Measurements from ENCODE around the gene TMEM236.
"Not testable (repeated sequence)": the region's sequence is repeated elsewhere in the genome, so short reads cannot be mapped to it uniquely, and the experiment has no call there.

Gene TMEM236

GRCh38 chr10:17751781-17752445 is at the start of gene TMEM236:
Gene TMEM236 (plus strand): TSS chr10:17752201. CDS start chr10:17752296, 95 bp downstream.
- no peak for DNase-seq

DNA sequence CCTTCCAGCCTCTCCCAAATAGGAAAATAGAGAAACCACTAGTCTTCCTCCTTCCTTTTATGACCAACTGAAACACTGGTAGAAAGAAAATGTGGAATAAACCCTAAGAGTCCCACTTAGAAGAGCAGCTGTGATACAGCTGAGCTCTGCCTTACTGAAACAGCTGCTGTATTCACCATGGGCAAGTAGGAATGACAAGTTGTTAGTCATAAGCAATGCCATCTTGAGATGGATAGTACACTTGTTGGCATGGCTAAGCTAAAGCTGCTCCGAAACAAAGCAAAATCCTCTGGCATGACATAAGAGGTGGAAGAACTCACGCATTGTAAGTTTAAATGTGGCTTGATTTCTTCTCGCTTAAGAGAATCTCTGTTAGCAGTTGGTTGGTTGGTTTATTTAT is 48.3 kb upstream of the TMEM236 start:
- DNase-seq = no peak

DNA sequence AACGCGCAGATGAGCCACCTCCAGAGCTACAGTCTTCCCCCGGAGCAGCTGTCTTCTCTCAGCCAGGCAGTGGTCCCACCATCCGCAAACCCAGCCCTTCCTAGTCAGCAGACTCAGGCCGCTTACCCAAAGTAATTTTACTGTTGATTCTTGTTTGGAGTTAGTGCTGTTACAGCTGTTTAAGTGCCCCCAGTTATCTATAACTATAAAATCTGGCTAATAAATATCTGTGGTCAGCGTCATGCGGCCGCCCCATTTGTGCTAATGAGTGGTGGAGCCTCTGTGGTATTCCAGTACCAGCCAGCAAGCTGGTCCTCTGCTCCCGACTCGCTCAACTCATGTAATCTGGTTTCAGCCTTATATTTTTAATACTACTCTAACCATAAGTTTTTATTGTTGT is 43.2 kb upstream of the TMEM236 start:
- DNase-seq = no peak

- DNase-seq = no peak
Observed at GRCh38 chr10:17709492-17709891, 42.5 kb upstream of the TMEM236 start.

GRCh38 chr10:17710181-17710580 is 41.8 kb upstream of the TMEM236 start:
- no peak for DNase-seq

DNA sequence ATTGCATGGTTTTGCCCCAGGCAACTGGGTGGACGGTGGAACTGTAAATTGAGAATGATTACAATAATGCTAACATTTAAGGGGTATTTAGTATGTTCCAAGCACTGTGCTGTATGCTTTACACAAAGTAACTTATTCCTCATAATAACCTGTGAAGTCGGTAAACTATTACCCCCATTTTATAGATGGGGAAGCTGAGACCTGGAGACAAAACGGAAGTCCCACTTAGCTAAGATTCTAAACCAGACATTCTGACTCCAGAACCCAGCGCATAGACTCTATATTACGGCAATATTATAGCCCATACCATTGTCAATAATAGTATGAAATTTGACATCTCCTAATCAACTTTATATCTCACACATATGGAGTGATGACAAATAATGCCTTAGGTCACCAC is 39.9 kb upstream of the TMEM236 start:
- no peak for DNase-seq

DNA sequence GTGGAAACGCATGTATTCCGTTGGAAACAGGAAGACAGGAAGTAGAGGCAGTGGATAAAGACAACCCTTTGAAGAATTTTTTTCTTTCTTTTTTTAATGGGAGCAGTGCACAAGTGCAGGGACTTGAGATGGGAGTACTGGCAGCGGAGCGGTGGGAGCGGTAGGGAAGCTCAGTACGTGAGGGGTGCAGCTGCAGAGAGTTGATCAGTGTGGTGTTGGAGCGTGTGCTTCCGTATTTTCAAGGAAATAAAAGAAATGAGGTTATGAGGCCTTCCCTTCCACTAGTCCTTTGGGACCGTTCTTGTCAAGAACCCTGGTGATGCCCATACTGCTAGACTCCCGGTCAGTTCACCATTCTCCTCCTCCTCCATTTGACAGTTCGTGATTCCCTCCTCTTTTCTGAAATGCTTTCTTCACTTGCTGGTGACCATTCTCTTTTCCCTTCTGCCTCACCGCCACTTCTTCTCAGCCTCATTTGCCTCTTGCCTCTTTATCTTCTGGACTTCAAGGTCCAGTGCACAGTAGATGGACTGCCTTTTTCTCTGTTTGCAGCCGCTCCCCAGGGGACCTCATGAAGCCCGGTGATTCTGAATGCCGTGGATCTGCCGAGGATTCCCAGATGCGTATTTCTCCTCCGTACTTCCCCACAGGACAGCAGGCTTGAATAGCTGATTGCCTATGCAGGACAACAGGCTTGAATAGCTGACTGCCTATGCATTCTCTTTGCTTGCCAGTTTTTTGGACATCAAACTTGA is 39.1 kb upstream of the TMEM236 start:
- DNase-seq = no peak

DNA sequence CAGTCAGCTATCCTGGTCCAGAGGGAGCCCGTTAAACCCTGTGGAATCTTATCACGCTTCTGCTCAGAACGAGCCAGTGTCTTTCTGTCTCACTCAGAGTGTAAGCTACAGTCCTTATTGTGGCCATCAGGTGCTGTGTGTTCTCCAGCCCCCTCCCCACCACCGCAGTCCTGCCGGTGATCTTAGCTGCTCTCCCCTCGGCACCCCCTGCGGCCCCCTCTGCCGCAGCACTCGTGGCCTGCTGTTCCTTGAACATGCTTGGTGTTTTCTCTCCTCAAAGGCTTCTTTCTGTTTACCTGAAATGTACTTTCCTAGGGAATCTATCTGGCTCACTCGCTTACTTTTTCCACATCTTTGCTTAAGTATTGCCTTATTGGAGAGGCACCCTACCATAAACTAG is 38.2 kb upstream of the TMEM236 start:
- no peak for DNase-seq

GRCh38 chr10:17716161-17716560 is 35.8 kb upstream of the TMEM236 start:
- DNase-seq = no peak

DNA sequence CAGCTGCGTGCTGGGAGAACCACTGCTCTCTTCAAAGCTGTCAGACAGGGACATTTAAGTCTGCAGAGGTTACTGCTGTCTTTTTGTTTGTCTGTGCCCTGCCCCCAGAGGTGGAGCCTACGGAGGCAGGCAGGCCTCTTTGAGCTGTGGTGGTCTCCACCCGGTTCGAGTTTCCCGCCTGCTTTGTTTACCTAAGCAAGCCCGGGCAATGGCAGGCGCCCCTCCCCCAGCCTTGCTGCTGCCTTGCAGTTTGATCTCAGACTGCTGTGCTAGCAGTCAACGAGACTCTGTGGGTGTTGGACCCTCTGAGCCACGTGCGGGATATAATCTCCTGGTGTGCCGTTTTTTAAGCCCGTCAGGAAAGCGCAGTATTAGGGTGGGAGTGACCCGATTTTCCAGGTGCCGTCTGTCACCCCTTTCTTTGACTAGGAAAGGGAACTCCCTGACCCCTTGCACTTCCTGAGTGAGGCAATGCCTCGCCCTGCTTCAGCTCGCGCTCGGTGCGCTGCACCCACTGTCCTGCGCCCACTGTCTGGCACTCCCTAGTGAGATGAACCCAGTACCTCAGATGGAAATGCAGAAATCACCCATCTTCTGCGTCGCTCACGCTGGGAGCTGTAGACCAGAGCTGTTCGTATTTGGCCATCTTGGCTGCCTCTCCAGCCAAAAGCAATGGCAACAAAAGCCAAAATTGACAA is 29.5 kb upstream of the TMEM236 start:
- DNase-seq = not testable (repeated sequence)

- DNase-seq = no peak
Observed at GRCh38 chr10:17725703-17726102, 26.3 kb upstream of the TMEM236 start.

- DNase-seq = no peak
Observed at GRCh38 chr10:17729630-17730029, 22.4 kb upstream of the TMEM236 start.

GRCh38 chr10:17730667-17731066 is 21.3 kb upstream of the TMEM236 start:
- DNase-seq = no peak

- DNase-seq = no peak
Observed at GRCh38 chr10:17731331-17732020, 20.5 kb upstream of the TMEM236 start.

- DNase-seq = no peak
Observed at GRCh38 chr10:17733620-17734019, 18.4 kb upstream of the TMEM236 start.

DNA sequence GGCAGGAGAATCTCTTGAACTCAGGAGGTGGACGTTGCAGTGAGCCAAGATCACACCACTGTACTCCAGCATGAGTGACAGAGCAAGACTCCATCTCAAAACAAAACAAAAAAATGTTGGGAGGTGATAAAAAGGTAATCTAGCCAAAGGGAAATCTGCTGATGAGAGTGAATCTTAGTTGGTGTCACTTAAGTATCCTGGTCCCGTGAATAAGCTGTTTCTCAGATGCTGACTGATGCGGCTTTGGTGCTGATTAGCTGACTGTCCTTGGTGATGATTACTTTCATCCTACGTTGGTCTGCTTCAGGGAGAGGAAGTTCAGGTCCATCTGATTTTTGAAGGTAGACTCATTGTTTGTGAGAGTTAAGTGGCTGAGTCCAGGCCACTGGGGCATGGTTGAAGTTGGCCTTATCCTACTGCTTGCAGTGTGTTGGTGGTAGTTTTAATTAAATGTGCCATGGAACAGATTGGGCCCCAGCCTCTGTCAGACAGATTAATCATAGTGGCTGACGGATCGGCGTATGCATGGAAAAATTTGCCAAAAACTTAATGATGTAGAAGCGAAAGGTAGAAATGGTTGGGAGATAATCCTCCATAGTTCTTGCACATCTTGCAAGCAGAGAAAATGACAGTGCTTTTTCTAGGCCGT is 17.4 kb upstream of the TMEM236 start:
- DNase-seq = no peak

DNA sequence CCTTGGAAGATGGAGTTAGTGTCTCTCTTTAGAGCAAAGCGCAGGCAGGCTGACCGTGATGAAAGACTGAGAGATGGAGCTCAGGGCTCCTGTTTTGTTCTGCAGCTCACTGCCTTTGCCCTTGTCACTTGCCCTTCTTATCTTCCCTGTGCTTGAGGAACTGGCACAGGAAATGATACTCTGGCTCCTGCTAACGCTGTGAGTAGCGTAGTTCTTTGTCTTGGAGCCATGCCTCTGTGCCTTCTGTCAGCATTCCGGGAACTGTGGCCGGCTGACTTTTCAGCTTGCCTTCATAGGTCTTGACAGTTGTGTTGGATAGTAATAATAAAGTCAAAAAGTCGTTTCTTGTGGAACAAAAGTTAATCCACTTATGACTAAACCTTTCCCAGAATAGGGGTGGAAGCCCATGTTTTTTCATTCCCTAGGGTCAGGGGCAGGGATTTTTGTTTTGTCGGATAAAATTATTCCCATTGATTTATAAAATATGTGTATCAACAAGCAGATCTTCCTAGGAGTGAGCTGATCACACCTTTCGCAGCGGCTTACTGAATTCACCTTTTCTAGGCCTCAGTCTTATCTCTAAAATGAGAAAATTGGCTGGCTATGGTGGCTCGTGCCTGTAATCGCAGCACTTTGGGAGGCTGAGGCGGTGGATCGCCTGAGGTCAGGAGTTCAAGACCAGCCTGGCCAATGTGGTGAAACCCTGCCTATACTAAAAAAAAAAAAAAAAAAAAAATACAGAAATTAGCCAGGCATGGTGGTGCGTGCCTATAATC is 16.6 kb upstream of the TMEM236 start:
- no peak for DNase-seq

DNA sequence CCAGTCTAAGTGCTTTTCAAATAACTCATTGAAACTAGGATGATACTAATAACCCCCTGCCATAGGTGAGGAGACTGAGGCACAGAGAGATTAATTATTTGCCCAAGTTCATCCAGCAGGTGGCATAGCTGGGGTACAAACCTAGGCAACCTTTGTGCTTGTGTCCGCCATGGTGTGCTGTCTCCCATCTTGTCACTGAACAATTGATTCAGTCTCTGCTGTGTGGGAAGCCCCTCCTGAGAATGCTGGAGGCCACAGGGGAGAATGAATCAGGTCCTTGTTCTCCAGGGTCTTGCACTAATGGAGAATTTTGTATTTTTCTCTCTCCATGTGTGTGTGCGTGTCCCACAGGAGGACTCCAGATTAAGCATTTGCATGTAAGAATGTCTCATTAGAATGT is 15.8 kb upstream of the TMEM236 start:
- no peak for DNase-seq

DNA sequence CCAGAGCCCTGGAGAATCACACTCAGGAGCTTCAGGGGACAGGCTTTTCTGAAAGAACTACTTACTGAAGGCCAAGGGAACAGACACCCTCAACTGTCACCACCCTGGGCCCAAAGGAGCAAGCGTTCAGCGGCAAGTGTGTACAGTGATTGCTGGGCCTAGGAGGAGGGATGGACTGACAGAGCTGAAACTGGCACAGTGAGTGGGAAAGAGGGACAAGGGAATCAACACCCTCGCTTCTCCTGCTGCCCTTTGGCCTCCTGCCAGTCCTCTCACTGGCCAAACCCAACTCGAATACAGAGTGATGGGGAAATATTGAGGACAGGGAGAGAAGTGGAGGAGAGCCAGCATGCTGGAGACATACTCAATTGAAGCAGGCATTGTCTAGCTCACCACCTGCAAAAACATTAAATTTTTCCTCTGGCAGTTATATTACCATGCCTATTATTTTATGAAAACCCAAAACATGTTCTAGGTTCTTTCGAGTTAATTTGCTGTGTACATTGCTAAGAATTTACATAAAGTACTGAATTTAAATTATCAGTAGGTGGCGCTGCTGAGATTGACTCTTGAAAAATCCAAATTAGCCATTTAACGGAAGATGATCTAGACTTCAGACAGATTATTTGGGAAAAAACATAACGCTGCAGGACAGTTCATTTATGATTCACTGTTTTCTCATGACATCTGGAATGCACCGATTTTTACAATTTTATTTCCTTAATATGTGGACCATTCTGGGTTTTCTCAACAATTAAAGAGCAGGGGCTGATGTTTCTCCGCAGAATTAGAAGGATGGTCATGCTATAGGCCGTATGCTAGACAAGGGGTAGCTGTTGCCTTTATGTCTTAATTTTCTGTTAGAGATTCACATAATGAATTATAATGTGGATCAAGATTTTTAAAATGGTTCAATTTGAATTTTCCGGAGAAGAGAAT is 14.7 kb upstream of the TMEM236 start:
- no peak for DNase-seq

GRCh38 chr10:17740668-17741067 is 11.3 kb upstream of the TMEM236 start:
- no peak for DNase-seq

GRCh38 chr10:17742918-17743317 is 9.1 kb upstream of the TMEM236 start:
- DNase-seq = no peak

Data from NCI-H1092 (cell line).